Esophagus squamous epithelium (tissue), 4 donors: Measurements from ENCODE around the gene OS9.

Source experiments
- CTCF ChIP-seq, 6 experiments: fragments of 450-650 bp in 4 of 6; fragments of 200-600 bp in 2 of 6; sonication (generic) in 2 of 6; IDR thresholded peaks; one replicate each; pipeline ENCODE4 v1.5.1; 2016 to 2019; ENCODE audit warnings: antibody characterized with exemption in 6 of 6, mild to moderate bottlenecking in 4 of 6, moderate library complexity in 4 of 6
- POLR2A ChIP-seq, 4 donors: fragments of 450-650 bp; IDR thresholded peaks; one replicate each; pipeline ENCODE4 v1.6.1; 2017; ENCODE audit warnings: antibody characterized with exemption in 4 of 4, mild to moderate bottlenecking in 4 of 4, moderate library complexity in 3 of 4

DNA sequence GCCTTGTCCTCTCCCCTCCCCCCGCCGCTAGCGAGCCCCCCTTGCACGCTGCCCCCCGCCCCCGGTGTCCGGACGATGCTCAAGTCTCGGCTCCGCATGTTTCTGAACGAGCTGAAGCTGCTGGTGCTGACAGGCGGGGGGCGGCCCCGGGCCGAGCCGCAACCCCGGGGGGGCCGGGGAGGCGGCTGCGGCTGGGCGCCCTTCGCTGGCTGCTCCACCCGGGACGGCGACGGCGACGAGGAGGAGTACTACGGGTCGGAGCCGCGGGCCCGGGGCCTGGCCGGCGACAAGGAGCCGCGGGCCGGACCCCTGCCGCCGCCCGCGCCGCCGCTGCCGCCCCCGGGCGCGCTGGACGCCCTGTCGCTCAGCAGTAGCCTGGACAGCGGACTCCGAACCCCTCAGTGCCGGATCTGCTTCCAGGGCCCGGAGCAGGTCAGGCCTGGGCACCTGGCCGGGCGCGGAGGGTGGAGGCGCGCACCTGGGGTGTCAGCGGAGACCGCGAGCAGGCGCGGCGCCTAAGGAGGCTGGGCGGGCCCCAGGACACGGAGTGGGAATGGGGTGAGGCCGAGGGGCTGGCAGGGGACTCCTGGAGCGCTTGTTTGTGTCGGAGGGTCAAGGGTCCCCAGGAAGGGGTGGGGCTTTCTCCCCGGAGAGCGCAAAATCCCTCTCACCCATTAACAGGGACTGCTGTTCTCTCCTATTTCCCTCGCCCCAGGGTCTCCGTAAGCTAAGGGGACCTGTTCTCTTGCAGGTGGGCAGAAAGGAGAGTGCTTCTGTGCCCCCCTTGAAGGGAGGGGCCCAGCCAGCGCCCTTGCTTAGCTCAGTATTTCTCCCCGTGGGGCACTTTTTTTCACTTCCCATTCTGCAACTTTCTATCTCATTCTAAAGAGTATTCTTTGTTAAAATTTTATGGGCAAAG lies 61.8 kb downstream of the OS9 start:
- no peak for TF ChIP-seq CTCF (IDR thresholded peaks at IDR 0.05)
- no peak for TF ChIP-seq POLR2A (IDR thresholded peaks at IDR 0.05)
